ENCODE results near the gene SEC61A2.

Gene SEC61A2

GRCh38 chr10:12179606-12180170 is 50.2 kb downstream of the SEC61A2 start:
- DNase-seq (ENCODE audit: extremely low read depth, low read depth): no peak
- TF ChIP-seq CTCF (IDR thresholded peaks at IDR 0.05; ENCODE audit: low read depth, low read length): no peak

- TF ChIP-seq CTCF (IDR thresholded peaks at IDR 0.05; ENCODE audit: low read depth, low read length): no peak
- DNase-seq (ENCODE audit: extremely low read depth, low read depth): no peak
Measured at GRCh38 chr10:12180221-12180974, 50.9 kb downstream of the SEC61A2 start.

- DNase-seq (ENCODE audit: extremely low read depth, low read depth): no peak
- TF ChIP-seq CTCF (IDR thresholded peaks at IDR 0.05; ENCODE audit: low read depth, low read length): no peak
Measured at GRCh38 chr10:12181065-12181775, 51.7 kb downstream of the SEC61A2 start.

GRCh38 chr10:12184165-12184564 is 54.7 kb downstream of the SEC61A2 start:
- TF ChIP-seq CTCF (IDR thresholded peaks at IDR 0.05; ENCODE audit: low read depth, low read length): no peak
- no peak for DNase-seq (ENCODE audit: extremely low read depth, low read depth)

GRCh38 chr10:12186323-12186722 is 56.8 kb downstream of the SEC61A2 start:
- no peak for DNase-seq (ENCODE audit: extremely low read depth, low read depth)

GRCh38 chr10:12187321-12187905 is 57.9 kb downstream of the SEC61A2 start:
- no peak for DNase-seq (ENCODE audit: extremely low read depth, low read depth)
- no peak for TF ChIP-seq CTCF (IDR thresholded peaks at IDR 0.05; ENCODE audit: low read depth, low read length)

More at GRCh38 chr10:12186323-12186722, 56.8 kb downstream of the SEC61A2 start:
- TF ChIP-seq CTCF (IDR thresholded peaks at IDR 0.05; ENCODE audit: low read depth, low read length): no peak

GRCh38 chr10:12188656-12189055 is 59.2 kb downstream of the SEC61A2 start:
- no peak for TF ChIP-seq CTCF (IDR thresholded peaks at IDR 0.05; ENCODE audit: low read depth, low read length)
- DNase-seq (ENCODE audit: extremely low read depth, low read depth): no peak
